Stomach (tissue), 9 donors: ENCODE measurements around the gene PROM2. TPM values are rescaled to one million over a fixed set of nuclear protein-coding genes. Genes with fewer than 3 reads are reported as not detected.
A peak's percentile ranks its signal among the peaks of the same experiment; 100 is the strongest.

Source experiments
- DNase-seq, 2 donors: peaks; one replicate each; pipeline versions ENCODE4 v3.0.0 to v3.0.0-alpha.2; 2013 to 2019
- H3K27ac ChIP-seq, 5 donors: fragments of 200-600 bp in 4 of 5; sonication (generic) in 4 of 5; one replicate each; pipeline ENCODE4 v1.5.1; 2013 to 2019; ENCODE audit warnings: mild to moderate bottlenecking in 1 of 5, moderate library complexity in 1 of 5
- H3K27me3 ChIP-seq, 3 donors: fragments of 200-600 bp; sonication (generic); one replicate each; pipeline ENCODE4 v1.5.1; 2017 to 2019; ENCODE audit warnings: mixed run types in 1 of 3
- H3K36me3 ChIP-seq, 4 donors: fragments of 200-600 bp; sonication (generic); 1 replicate in 3 of 4; 2 replicates in 1 of 4; pipeline ENCODE4 v1.5.1; 2016 to 2019
- H3K4me1 ChIP-seq, 4 donors: fragments of 200-600 bp; sonication (generic); one replicate each; pipeline ENCODE4 v1.5.1; 2016 to 2019
- H3K4me3 ChIP-seq, 4 donors: fragments of 200-600 bp; sonication (generic) in 3 of 4; one replicate each; pipeline ENCODE4 v1.5.1; 2016 to 2019; ENCODE audit warnings: mild to moderate bottlenecking in 1 of 4
- H3K9me3 ChIP-seq, 4 donors: fragments of 200-600 bp; sonication (generic); one replicate each; pipeline ENCODE4 v1.5.1; 2016 to 2019
- EP300 ChIP-seq: sonication (generic); formaldehyde crosslinking; IDR thresholded peaks from one replicate; pipeline ENCODE4 v1.6.1; 2017; ENCODE audit warnings: antibody characterized with exemption
- POLR2A ChIP-seq, 4 donors: fragments of 450-650 bp; IDR thresholded peaks; one replicate each; pipeline ENCODE4 v1.6.1; 2016; ENCODE audit warnings: antibody characterized with exemption in 4 of 4, control low read depth in 2 of 4, mild to moderate bottlenecking in 1 of 4, moderate library complexity in 1 of 4
- POLR2AphosphoS5 ChIP-seq, 3 donors: sonication (generic); formaldehyde crosslinking; IDR thresholded peaks; one replicate each; pipeline ENCODE4 v1.6.1; 2016; ENCODE audit warnings: antibody characterized with exemption in 3 of 3
- WGBS, 5 donors: extraction: QIAGEN DNeasy Blood & Tissue Kit in 3 of 5; methylation state at CpG; one replicate each; pipeline versions ENCODE4 v1.1.5 to v1.1.7; 2013 to 2018; 5-methylcytosine and 5-hydroxymethylcytosine counted together
- intact Hi-C: fragments of 100-400 bp; cut with DNase I; formaldehyde crosslinking; loops from one replicate; pipeline ENCODE4 v1.15.1; 2023; ENCODE audit warnings: low total_unique reads
- polyA plus RNA-seq, 3 donors: library from polyadenylated mRNA; stranded (reverse); fragments of 200-250 nt; gene quantifications; one replicate each; pipeline ENCODE4 v1.2.3, GENCODE V29; 2013
- total RNA-seq, 5 donors: library from RNA; depleted of rRNA; stranded (reverse); fragments of >200 nt; gene quantifications; one replicate each; pipeline versions ENCODE4 v1.1.0 to v1.2.3, GENCODE V29; 2014 to 2016
- TF ChIP-seq, protein P1 (sequence below), 7 experiments: fragments of 450-650 bp in 4 of 7; fragments of 200-600 bp in 3 of 7; sonication (generic) in 3 of 7; IDR thresholded peaks; one replicate each; pipeline ENCODE4 v1.5.1; 2016 to 2019; ENCODE audit warnings: antibody characterized with exemption in 7 of 7, control low read depth in 2 of 7, mild to moderate bottlenecking in 1 of 7
- donor health status: healthy with polysubstance abuse.
- donor health status: Bipolar disorder and iron deficiency.
- donor health status: healthy.

Gene PROM2
- total and polyA plus RNA-seq, 8 donors, result 6.0 to 370 (median 27.9) TPM

DNA sequence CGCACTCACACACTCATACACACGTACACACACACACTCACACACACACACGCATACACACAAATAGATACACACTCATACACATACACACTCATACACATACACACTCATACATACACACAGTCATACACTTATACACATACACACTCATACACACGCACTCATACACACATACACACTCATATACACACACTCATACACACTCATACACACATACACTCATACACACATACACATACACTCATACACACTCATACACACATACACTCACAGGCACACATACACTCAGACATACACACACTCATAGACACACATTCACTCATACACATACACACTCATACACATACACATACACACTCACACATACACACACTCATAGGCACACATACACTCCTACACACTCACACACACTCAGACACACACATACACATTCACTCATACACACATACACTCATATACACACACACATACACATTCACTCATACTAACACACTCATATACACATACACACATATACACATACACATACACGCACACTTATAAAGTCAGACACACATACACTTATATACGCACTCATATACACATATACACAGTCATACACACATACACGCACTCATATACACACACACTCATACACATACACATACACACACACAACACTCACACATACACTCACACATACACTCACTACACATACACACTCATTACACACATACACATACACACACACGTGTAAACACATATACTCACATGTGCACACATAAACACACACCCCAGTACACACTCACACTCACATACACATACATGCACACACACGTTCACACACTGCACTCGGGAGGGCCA is 51.6 kb downstream of the PROM2 start:
- 92 to 96% (median 95%) methylated on average over 10 of the region's 10 CpGs for WGBS, 5 donors
- Histone ChIP-seq H3K27ac (no peak overlapping the region), H3K4me3 (no peak overlapping the region), H3K27me3 (no peaks in the 10 kb centered on the region), H3K9me3 (no peaks in the 10 kb centered on the region), H3K4me1 (no peaks in the 10 kb centered on the region), H3K36me3 (no peaks in the 10 kb centered on the region)
- intact Hi-C loops, result no loop called here
- DNase-seq, result no peak
- TF ChIP-seq POLR2A (IDR thresholded peaks at IDR 0.05) (no peak), POLR2AphosphoS5 (IDR thresholded peaks at IDR 0.05) (no peak), EP300 (no peak)
- TF ChIP-seq, protein P1, sequence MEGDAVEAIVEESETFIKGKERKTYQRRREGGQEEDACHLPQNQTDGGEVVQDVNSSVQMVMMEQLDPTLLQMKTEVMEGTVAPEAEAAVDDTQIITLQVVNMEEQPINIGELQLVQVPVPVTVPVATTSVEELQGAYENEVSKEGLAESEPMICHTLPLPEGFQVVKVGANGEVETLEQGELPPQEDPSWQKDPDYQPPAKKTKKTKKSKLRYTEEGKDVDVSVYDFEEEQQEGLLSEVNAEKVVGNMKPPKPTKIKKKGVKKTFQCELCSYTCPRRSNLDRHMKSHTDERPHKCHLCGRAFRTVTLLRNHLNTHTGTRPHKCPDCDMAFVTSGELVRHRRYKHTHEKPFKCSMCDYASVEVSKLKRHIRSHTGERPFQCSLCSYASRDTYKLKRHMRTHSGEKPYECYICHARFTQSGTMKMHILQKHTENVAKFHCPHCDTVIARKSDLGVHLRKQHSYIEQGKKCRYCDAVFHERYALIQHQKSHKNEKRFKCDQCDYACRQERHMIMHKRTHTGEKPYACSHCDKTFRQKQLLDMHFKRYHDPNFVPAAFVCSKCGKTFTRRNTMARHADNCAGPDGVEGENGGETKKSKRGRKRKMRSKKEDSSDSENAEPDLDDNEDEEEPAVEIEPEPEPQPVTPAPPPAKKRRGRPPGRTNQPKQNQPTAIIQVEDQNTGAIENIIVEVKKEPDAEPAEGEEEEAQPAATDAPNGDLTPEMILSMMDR (IDR thresholded peaks at IDR 0.05), result no peak

- Histone ChIP-seq H3K27me3 (no peaks in the 10 kb centered on the region), H3K27ac (no peak overlapping the region), H3K4me3 (no peak overlapping the region), H3K4me1 (no peaks in the 10 kb centered on the region), H3K9me3 (no peaks in the 10 kb centered on the region), H3K36me3 (no peaks in the 10 kb centered on the region)
- intact Hi-C loops, result no loop called here
- WGBS, 5 donors, result 90 to 95% (median 93%) methylated on average over 30 of the region's 30 CpGs
- TF ChIP-seq, protein P1 (IDR thresholded peaks at IDR 0.05), result no peak
- TF ChIP-seq POLR2AphosphoS5 (IDR thresholded peaks at IDR 0.05) (no peak), EP300 (no peak), POLR2A (IDR thresholded peaks at IDR 0.05) (no peak)
- DNase-seq, result no peak
Observed at GRCh38 chr2:95326433-95327140, 52.3 kb downstream of the PROM2 start.

DNA sequence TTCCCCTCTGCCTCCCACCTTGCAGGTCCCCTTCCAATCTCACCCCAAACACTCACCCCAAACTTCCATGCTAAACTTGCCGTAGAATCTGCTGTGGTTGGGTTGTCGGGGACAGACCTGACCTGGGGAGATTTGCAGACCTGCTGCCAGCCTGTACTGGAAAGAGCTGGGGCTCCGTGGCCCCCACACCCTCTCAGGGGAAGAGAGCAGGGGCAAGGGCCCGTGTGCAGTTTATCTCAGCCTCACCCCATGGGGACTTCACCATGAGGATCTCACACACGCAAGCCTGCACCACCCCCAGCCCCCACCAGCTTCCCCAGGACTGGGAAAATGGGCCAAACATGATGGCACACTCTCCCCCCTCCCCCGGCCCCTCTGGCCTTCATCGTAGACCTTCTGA is 53.6 kb downstream of the PROM2 start:
- H3K27me3 ChIP-seq, result no peaks in the 10 kb centered on the region
- H3K36me3 ChIP-seq, result no peaks in the 10 kb centered on the region
- intact Hi-C loops, result no loop called here
- H3K27ac ChIP-seq, result no peak overlapping the region
- no peaks in the 10 kb centered on the region for H3K9me3 ChIP-seq
- no peak for TF ChIP-seq EP300
- TF ChIP-seq POLR2AphosphoS5 (IDR thresholded peaks at IDR 0.05), result no peak
- TF ChIP-seq POLR2A (IDR thresholded peaks at IDR 0.05), result no peak
- TF ChIP-seq, protein P1 (IDR thresholded peaks at IDR 0.05), result no peak
- H3K4me1 ChIP-seq, result no peaks in the 10 kb centered on the region
- 63 to 87% (median 82%) methylated on average over 4 to 7 of the region's 7 CpGs for WGBS, 5 donors
- H3K4me3 ChIP-seq, result no peak overlapping the region
- no peak for DNase-seq

DNA sequence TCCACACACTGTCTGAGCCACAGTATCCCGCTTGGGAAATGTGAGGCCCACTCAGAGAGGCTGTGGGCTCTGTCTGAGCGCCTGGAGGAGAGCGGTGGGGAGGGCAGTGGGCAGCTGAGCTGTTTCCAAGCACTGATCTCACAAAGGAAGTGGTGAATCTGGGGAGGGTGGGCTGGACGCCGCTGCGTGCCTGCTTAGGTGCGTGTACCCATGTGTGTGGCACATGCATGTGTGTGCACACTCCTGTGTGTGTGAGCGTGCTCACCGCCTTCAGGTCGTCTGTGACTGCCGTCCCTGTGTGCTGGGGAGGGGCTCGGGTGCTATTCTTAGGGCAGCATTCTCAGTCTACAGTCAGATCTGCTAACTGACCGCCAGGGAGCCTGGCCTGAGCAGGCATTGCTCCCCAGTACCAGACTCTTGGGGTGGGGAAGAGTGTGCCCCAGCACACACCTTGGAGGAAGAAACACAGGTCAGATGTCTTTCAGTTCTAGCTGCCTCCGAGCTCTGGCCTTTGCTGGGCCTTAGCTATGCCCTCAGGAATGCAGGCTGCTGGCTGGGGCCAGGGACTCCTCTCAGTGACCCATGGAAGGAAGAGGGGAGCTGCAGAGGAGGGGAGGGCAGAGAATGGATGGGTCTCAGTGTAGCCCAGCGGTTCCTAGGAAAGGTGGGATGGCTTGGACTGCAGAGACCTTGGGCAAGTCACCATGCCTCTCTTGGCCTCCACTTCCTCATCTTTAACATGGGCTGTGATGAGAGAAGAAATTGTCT is 54.3 kb downstream of the PROM2 start:
- Histone ChIP-seq H3K27ac (no peak overlapping the region), H3K4me3 (no peak overlapping the region), H3K27me3 (no peaks in the 10 kb centered on the region), H3K36me3 (no peaks in the 10 kb centered on the region), H3K4me1 (no peaks in the 10 kb centered on the region), H3K9me3 (no peaks in the 10 kb centered on the region)
- WGBS, 5 donors, result 66 to 80% (median 77%) methylated on average over 5 to 15 of the region's 15 CpGs
- peak in 1 of 2 donors; percentile 35 for DNase-seq
- intact Hi-C loops, result no loop called here
- TF ChIP-seq, protein P1 (IDR thresholded peaks at IDR 0.05), result no peak
- TF ChIP-seq EP300 (no peak), POLR2A (IDR thresholded peaks at IDR 0.05) (no peak), POLR2AphosphoS5 (IDR thresholded peaks at IDR 0.05) (no peak)
